CD14-positive monocyte (primary cell): Measurements from ENCODE around the gene PTPRN2. TPM values are rescaled to one million over a fixed set of nuclear protein-coding genes. Genes with fewer than 3 reads are reported as not detected.

Experiments used
- DNase-seq, 3 donors: peaks; one replicate each; pipeline ENCODE4 v3.0.0-alpha.2; 2011 to 2022
- H2AFZ ChIP-seq: 2 replicates; pipeline ENCODE4 v1.6.0; 2012; ENCODE audit warnings: mild to moderate bottlenecking, low read depth, low read length, inconsistent platforms; ENCODE audit not compliant: insufficient read depth, poor library complexity, severe bottlenecking
- H3K27ac ChIP-seq, 2 donors: 1 replicate in 1 of 2; 2 replicates in 1 of 2; pipeline ENCODE4 v1.5.1; 2012 to 2013; ENCODE audit warnings: low read length in 2 of 2, control low read depth in 1 of 2, inconsistent platforms in 1 of 2, low read depth in 1 of 2, mild to moderate bottlenecking in 1 of 2
- H3K27me3 ChIP-seq, 2 donors: one replicate each; pipeline versions ENCODE4 v1.6.0 to v1.6.1; 2011 to 2013; ENCODE audit warnings: low read length in 2 of 2; ENCODE audit not compliant: control insufficient read depth in 2 of 2, insufficient read depth in 2 of 2
- H3K36me3 ChIP-seq, 2 donors: replicated peaks in 1 of 2; 1 replicate in 1 of 2; 2 replicates in 1 of 2; pipeline versions ENCODE4 v1.5.1 to v1.6.1; 2012 to 2013; ENCODE audit warnings: low read length in 2 of 2, control low read depth in 1 of 2, inconsistent platforms in 1 of 2, mild to moderate bottlenecking in 1 of 2; ENCODE audit not compliant: insufficient read depth in 2 of 2, control insufficient read depth in 1 of 2
- H3K4me1 ChIP-seq, 2 donors: 1 replicate in 1 of 2; 2 replicates in 1 of 2; pipeline versions ENCODE4 v1.5.1 to v1.6.1; 2012 to 2013; ENCODE audit warnings: low read length in 2 of 2, control low read depth in 1 of 2, inconsistent platforms in 1 of 2, mild to moderate bottlenecking in 1 of 2, moderate library complexity in 1 of 2; ENCODE audit not compliant: insufficient read depth in 2 of 2, control insufficient read depth in 1 of 2
- H3K4me2 ChIP-seq: replicated peaks from 2 replicates; pipeline ENCODE3; 2012; ENCODE audit warnings: low read length, moderate library complexity, mild to moderate bottlenecking; ENCODE audit not compliant: poor library complexity, severe bottlenecking; ENCODE audit errors: extremely low read depth
- H3K4me3 ChIP-seq, 3 experiments: fragments of 200-600 bp in 1 of 3; sonication (generic) in 1 of 3; replicated peaks in 1 of 3; 1 replicate in 2 of 3; 2 replicates in 1 of 3; pipeline ENCODE4 v1.5.1; 2011 to 2013; ENCODE audit warnings: low read length in 3 of 3, mild to moderate bottlenecking in 3 of 3, control low read depth in 2 of 3, low read depth in 2 of 3, inconsistent platforms in 1 of 3, moderate library complexity in 1 of 3
- H3K79me2 ChIP-seq: 2 replicates; pipeline ENCODE4 v1.6.0; 2012; ENCODE audit warnings: mild to moderate bottlenecking, control low read depth, inconsistent platforms, low read length, moderate library complexity; ENCODE audit not compliant: insufficient read depth
- H3K9ac ChIP-seq: 2 replicates; pipeline ENCODE4 v1.6.0; 2017; ENCODE audit warnings: low read length, mild to moderate bottlenecking; ENCODE audit not compliant: insufficient read depth, poor library complexity, severe bottlenecking
- H3K9me3 ChIP-seq, 2 donors: replicated peaks in 1 of 2; 1 replicate in 1 of 2; 2 replicates in 1 of 2; pipeline versions ENCODE4 v1.5.1 to v1.6.1; 2012 to 2013; ENCODE audit warnings: low read length in 2 of 2, control low read depth in 1 of 2; ENCODE audit not compliant: control insufficient read depth in 1 of 2, insufficient read depth in 1 of 2
- H4K20me1 ChIP-seq: 2 replicates; pipeline ENCODE4 v1.6.0; 2012; ENCODE audit warnings: mild to moderate bottlenecking, low read length, control low read depth, moderate library complexity; ENCODE audit not compliant: insufficient read depth
- H3K27ac Mint-ChIP-seq, 7 donors: one replicate each; pipeline ENCODE4 v1.8.0; 2020; ENCODE audit warnings: mild to moderate bottlenecking in 7 of 7, mixed read lengths in 7 of 7, moderate library complexity in 6 of 7, inconsistent platforms in 2 of 7
- H3K27me3 Mint-ChIP-seq, 3 donors: one replicate each; pipeline ENCODE4 v1.8.0; 2021 to 2022; ENCODE audit warnings: low read depth in 3 of 3, mild to moderate bottlenecking in 3 of 3, mixed read lengths in 3 of 3, moderate library complexity in 3 of 3, inconsistent platforms in 1 of 3
- H3K36me3 Mint-ChIP-seq, 2 donors: one replicate each; pipeline ENCODE4 v1.8.0; 2020; ENCODE audit warnings: mixed read lengths in 2 of 2, inconsistent platforms in 1 of 2, mild to moderate bottlenecking in 1 of 2
- H3K4me1 Mint-ChIP-seq: one replicate; pipeline ENCODE4 v1.8.0; 2020; ENCODE audit warnings: mild to moderate bottlenecking, mixed read lengths
- H3K4me3 Mint-ChIP-seq, 2 donors: one replicate each; pipeline ENCODE4 v1.8.0; 2020; ENCODE audit warnings: mild to moderate bottlenecking in 2 of 2, mixed read lengths in 2 of 2, moderate library complexity in 1 of 2
- H3K9me3 Mint-ChIP-seq, 7 donors: one replicate each; pipeline ENCODE4 v1.8.0; 2020 to 2022; ENCODE audit warnings: mixed read lengths in 7 of 7, mild to moderate bottlenecking in 6 of 7, moderate library complexity in 6 of 7, inconsistent platforms in 2 of 7
- WGBS: methylation state at CpG from one replicate; pipeline ENCODE4 v1.1.5; 2013; ENCODE audit warnings: missing lambda C conversion rate; ENCODE audit not compliant: insufficient coverage; 5-methylcytosine and 5-hydroxymethylcytosine counted together
- intact Hi-C, 2 donors: fragments of 100-400 bp; cut with micrococcal nuclease; formaldehyde crosslinking; loops; one replicate each; pipeline versions ENCODE4 v1.15.0 to v1.15.1; 2023
- polyA plus RNA-seq, 3 donors: library from polyadenylated mRNA; depleted of rRNA in 1 of 3; unstranded in 2 of 3; stranded (reverse) in 1 of 3; fragments of 300-500 nt in 2 of 3; fragments of >200 nt in 1 of 3; fragmentation: Illumina TruSeq in 2 of 3; gene quantifications; 1 replicate in 2 of 3; 2 replicates in 1 of 3; pipeline ENCODE4 v1.2.3, GENCODE V29; 2012 to 2021
- TF ChIP-seq, protein P1 (sequence below): fragments of 200-600 bp; IDR thresholded peaks from one replicate; pipeline ENCODE4 v1.8.0; 2022; ENCODE audit warnings: antibody characterized with exemption, mild to moderate bottlenecking

Gene PTPRN2
- polyA plus RNA-seq, 3 donors, result 0.25 to 1.4 (median 0.97) TPM

DNA sequence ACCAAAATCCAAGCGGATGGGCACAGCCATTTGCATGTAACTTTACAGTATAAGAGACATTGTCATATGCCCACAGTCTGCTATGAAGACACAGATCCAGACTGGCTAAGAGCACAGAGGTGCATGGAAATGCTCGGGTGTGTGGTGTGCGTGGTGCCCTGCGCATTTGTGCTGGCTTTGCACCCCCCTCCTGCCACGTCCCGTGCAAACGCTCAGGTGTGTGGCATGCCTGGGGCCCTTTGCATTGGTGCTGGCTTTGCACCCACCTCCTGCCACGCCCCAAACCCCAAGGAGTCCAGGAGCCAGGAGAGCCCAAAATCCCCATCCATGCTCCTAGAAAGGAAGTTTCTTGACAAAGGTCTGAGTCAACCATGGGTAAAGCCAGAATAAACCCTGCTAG lies 306.2 kb downstream of the PTPRN2 start:
- Mint-ChIP-seq H3K27ac (peak overlapping the region in 1 of 7 donors; percentile 13), H3K4me1 (no peaks in the 10 kb centered on the region), H3K4me3 (no peak overlapping the region), H3K9me3 (peaks cover 0 to 13% (median 5%) of the 10 kb centered on the region in 7 donors), H3K27me3 (peaks cover 0 to 1% (median 0%) of the 10 kb centered on the region in 3 donors), H3K36me3 (no peaks in the 10 kb centered on the region)
- no peaks in the 10 kb centered on the region for H3K79me2 ChIP-seq
- DNase-seq, result no peak
- H3K4me3 ChIP-seq, result no peak overlapping the region
- no peak overlapping the region for H3K4me2 ChIP-seq
- H3K4me1 ChIP-seq, result no peaks in the 10 kb centered on the region
- peaks cover 3 to 5% of the 10 kb centered on the region in 2 donors for H3K9me3 ChIP-seq
- intact Hi-C loops, result no loop called here
- TF ChIP-seq, protein P1, sequence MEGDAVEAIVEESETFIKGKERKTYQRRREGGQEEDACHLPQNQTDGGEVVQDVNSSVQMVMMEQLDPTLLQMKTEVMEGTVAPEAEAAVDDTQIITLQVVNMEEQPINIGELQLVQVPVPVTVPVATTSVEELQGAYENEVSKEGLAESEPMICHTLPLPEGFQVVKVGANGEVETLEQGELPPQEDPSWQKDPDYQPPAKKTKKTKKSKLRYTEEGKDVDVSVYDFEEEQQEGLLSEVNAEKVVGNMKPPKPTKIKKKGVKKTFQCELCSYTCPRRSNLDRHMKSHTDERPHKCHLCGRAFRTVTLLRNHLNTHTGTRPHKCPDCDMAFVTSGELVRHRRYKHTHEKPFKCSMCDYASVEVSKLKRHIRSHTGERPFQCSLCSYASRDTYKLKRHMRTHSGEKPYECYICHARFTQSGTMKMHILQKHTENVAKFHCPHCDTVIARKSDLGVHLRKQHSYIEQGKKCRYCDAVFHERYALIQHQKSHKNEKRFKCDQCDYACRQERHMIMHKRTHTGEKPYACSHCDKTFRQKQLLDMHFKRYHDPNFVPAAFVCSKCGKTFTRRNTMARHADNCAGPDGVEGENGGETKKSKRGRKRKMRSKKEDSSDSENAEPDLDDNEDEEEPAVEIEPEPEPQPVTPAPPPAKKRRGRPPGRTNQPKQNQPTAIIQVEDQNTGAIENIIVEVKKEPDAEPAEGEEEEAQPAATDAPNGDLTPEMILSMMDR, result no peak
- 86% methylated on average over 7 of the region's 8 CpGs for WGBS
- H2AFZ ChIP-seq, result no peak overlapping the region
- no peaks in the 10 kb centered on the region for H3K36me3 ChIP-seq
- H3K27me3 ChIP-seq, result no peaks in the 10 kb centered on the region
- no peak overlapping the region for H3K27ac ChIP-seq
- H3K9ac ChIP-seq, result no peak overlapping the region
- H4K20me1 ChIP-seq, result no peaks in the 10 kb centered on the region

DNA sequence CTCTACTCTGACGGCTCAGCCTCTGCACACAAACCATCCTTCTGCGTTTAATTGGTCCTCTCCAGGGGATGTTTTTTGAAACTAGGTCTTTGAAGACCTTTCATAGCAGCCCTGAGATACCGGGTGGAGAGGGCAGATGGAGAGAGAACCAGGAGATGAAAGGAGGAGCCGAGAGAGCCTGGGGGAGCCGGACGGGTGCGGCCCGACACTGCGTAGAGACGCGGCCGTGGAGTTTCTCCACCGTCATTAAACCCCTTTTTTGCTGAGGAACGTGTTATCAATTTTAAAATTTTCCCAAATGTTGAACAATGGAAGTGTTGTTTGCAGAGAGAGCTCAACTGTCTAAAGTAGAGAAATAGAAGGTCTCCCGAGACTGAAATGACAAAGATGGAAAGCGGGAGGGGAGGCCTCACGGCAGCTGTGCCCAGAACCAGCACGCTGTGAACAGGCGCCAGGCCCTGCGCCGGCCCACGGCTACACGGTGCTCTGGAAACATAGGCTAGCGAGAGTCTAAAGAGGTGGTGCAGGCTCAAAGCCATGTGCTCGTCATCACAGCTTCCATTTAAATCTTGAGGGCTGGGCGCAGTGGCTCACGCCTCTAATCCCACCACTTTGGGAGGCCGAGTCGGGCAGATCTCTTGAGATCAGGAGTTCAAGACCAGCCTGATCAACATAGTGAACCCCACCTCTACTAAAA lies 307.0 kb downstream of the PTPRN2 start:
- H3K4me2 ChIP-seq, result no peak overlapping the region
- H3K9ac ChIP-seq, result no peak overlapping the region
- no peak overlapping the region for H3K27ac ChIP-seq
- peaks cover 0 to 2% of the 10 kb centered on the region in 2 donors for H3K9me3 ChIP-seq
- DNase-seq, result no peak
- no peaks in the 10 kb centered on the region for H3K79me2 ChIP-seq
- WGBS, result 92% methylated on average over 25 of the region's 29 CpGs
- no peak overlapping the region for H3K4me3 Mint-ChIP-seq
- H3K36me3 ChIP-seq, result no peaks in the 10 kb centered on the region
- H3K4me3 ChIP-seq, result no peak overlapping the region
- no peaks in the 10 kb centered on the region for H3K27me3 ChIP-seq
- intact Hi-C loops, result no loop called here
- no peak overlapping the region for H3K27ac Mint-ChIP-seq
- peaks cover 0 to 3% (median 1%) of the 10 kb centered on the region in 3 donors for H3K27me3 Mint-ChIP-seq
- no peaks in the 10 kb centered on the region for H3K36me3 Mint-ChIP-seq
- H3K4me1 Mint-ChIP-seq, result no peaks in the 10 kb centered on the region
- H4K20me1 ChIP-seq, result no peaks in the 10 kb centered on the region
- H3K9me3 Mint-ChIP-seq, result peaks cover 0 to 13% (median 4%) of the 10 kb centered on the region in 7 donors
- H2AFZ ChIP-seq, result no peak overlapping the region
- no peaks in the 10 kb centered on the region for H3K4me1 ChIP-seq
- TF ChIP-seq, protein P1, result no peak
